Epidermal melanocyte (primary cell): Measurements from ENCODE around the gene KLHDC4.
"Not testable (repeated sequence)": the region's sequence is repeated elsewhere in the genome, so short reads cannot be mapped to it uniquely, and the experiment has no call there.

Source experiments
- DNase-seq: peaks from one replicate; pipeline ENCODE4 v3.0.0; 2011; ENCODE audit warnings: low spot score; ENCODE audit not compliant: insufficient read length

The KLHDC4 gene

DNA sequence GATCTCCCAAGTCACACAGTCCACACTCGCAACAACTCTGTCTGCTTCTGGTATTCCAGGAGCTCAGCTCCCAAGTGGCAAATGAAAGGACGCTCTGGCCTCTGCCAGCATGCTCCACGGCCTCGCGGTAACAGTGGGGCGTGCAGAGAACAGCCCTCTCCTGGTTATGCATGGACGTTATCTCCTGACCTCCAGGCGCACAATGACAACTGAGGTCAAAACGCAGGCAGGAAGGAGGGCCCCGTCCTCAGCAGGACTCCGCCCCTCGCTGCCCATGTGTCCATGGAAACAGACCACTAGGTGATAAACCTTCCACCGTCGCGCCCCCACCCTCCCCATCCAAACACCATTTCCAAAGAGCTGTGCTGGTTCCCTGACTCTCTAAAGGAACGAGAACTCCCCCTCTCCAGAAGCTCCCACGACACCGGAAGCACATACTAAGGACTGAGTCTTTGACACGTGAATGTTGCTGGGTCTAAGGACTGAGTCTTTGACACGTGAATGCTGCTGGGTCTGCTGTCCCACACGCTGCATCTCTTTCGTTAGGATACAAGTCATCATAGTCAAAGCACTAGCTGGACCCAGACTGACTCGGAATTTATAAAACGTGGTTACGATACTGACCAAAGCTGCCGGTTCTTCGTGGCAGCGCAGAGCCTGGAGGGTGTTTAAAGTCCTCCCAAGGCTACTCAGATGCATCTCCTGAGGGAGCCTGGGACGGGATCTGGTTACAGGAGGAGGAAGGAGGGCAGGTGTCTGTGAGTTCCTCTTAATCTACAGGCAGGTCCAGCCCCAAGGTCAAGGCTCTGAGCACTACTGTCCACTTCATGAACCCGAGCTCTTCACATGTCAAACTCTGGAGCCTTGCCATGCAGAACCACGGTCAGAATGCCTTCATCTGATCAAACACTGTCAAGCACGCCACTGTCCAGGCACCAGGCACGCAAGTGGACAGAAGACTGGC is 43.9 kb downstream of the KLHDC4 start:
- DNase-seq: no peak

DNA sequence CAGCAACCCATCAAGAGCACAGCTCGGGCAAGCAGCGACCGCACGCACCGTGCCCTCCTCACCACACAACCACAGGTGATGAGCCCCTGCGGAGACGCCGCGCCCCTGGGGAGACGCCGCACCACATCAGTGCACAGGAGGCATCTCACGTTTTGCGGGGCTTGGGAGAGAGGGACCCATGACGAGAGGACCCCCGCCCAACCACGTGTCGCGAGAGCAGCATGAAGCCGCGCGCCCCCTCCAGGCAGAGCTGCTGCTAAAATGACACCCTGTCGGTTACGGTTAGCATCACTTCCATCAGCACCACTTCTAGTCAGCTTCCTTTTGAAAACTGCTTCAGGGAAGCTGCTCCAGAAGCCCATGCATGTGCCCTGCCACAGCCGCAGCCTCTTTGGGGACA is 45.3 kb downstream of the KLHDC4 start:
- DNase-seq: no peak

DNA sequence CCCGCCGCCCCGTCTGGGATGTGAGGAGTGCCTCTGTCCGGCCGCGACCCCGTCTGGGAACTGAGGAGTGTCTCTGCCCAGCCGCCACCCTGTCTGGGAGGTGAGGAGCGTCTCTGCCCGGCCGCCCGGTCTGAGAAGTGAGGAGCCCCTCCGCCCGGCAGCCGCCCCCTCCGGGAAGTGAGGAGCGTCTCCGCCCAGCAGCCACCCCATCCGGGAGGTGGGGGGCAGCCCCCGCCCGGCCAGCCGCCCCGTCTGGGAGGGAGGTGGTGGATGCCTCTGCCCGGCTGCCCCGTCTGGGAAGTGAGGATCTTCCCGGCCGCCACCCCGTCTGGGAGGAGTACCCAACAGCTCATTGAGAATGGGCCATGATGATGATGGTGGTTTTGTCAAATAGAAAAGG is 47.0 kb downstream of the KLHDC4 start:
- DNase-seq: not testable (repeated sequence)

GRCh38 chr16:87715658-87716057 is 50.1 kb downstream of the KLHDC4 start:
- DNase-seq: no peak

- no peak for DNase-seq
Measured at GRCh38 chr16:87715231-87715630, 50.6 kb downstream of the KLHDC4 start.

DNA sequence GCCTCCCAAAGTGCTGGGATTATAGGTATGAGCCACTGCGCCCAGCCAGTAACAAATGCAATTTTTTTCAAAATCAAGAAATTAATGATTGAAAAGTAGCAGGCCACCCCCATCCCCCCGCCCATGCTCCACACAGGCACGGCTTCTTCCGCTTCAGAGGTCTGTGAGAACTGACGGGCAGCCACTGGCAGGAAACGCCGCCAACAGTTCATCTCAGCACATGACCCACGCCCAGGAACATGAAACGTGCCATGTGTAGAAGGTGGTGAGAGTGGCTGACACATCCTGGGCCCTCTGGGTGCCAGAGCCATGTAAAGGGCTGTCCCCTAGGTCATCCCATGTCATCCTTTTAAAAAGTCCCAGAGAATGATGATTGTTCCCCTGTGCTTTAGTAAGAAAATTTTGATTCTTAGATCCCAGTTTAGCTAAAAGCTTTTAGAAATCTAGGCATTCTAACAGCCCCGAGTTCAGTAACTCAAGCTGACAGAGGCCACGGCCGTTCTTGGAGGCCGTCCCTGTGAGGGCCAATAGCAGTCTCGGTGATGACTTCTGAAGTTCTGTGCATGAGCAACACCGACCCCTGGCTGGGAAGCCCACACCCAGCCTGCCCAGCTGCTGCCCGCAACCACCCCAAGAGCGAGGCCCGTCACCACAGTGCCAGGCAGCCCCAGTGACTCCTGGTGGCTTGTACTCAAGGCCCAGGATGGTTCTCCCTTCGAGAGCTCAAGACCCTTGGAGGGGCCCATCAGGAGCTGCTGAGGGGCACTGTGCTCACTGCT is 52.1 kb downstream of the KLHDC4 start:
- DNase-seq: no peak

DNA sequence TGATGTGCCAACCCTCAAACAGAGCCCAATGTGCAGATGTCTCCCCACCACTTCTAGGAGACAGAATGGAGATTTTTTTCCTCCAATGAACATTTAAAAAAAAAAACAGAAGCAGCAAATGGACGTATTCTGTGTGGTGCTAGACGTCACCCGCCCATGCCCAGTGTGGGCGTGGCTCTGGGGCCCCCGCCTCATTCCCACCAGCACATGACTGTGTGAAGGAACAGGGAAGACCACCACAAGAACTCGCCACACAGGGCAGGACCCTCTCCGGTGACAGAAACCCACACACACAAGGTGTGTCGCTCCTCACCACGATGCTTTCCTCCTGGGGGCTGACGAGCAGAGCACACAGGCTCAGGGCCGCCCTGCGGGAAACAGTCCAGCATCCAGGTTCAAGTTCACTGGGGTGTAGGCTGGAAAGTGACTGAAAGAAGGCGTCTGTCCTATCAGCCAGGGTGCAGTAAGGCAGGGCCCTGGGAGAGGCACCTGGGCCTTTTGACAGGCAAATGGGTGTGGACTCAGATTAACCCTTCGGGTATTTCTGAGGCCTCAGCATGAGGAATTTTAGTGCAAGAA is 53.5 kb downstream of the KLHDC4 start:
- DNase-seq: no peak

GRCh38 chr16:87710887-87711286 is 54.9 kb downstream of the KLHDC4 start:
- no peak for DNase-seq

GRCh38 chr16:87709677-87710076 is 56.1 kb downstream of the KLHDC4 start:
- no peak for DNase-seq

DNA sequence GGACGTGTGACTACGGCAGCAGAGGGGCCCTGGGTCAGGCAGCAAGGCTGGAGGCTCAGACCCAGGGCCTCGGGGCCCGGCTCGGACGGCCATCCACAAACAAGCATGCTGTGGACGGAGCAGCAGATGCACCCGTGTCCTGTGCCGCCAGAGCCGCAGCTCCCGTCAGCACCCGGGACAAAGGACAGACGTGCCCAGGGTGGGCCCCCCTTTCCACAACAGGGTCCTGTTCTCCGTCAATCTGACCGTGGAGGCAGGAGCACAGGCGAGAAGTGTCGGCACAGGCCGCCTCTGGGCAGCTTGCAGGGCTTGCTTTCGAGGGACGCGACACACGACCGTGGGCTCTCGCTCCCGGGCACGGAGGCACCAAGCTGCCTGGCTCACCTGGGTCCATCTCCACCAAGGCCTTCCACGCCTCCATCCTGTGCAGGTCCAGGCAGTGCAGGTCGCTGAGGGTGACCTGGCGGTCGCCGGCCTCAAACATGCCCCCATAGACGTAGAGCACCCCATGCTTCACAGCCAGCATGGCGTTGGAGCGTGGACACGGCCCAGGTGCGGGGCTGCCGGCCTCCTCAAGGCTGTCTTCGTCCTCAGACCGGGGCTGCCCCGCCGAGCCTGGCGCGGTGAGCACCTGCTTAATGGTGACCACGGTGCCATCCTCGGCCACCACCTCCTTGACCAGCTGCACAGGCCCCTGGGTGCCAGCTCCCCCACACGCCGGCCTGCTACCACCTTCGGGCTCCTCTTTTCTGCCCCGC is 56.7 kb downstream of the KLHDC4 start:
- DNase-seq: no peak

DNA sequence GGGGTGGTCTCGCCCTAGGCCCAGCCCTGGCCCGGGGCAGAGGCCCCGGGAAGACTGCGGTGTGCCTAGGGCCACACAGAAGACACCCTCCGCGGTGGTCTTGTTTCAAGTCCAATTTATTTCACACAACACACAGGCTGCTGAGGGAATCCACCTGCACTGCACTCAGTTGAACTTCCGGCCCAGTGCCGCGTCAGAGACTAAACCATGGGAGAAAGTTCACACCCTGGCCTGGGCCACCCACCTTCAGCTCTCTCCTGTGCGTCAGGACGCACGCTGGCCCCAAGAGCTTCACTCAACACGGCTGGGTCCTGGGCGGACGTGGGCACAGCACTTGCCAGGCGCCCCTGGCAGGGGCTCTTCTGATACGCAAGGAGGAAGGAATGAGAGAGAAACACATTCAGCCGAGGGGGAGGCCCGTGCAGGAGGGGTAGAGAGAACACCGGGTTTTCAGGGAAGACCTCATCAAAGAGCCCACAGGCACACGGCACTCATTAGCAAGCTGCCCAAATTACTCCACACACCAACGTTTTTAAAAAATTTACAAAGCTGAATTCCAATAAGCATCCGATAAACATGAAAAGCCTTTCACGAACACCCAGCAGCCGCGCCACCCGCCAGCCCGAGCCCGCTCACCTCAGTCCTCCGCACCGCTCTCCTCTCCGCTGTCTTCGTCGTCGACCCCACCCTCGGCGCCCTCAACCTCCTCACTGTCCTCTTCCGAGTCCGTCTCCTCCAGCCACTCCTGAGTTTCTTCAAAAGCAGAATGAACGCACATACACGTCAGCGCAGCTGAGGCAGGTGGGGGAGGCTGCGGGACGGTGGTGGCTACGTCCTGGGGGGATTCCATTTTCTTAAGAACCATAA is 57.8 kb downstream of the KLHDC4 start:
- no peak for DNase-seq

DNA sequence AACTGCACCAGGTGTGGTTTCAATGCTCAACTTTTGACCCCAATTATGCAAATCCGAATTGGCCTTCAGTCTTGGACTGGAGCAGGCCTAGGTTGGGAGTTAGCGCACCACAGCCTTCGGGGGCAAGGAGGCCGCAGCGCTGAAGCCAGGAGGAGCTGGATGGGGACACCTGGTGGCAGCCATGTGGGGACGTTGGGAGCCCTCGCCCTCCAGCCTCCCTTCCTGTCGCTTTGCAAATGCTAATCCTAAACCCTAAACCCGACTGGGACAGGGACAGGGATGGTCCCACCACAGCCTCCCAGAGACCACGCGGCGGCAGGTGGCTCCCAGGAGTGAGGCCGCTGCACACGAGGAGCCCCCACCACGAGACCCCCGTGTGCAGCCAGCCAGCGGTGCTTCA is 58.7 kb downstream of the KLHDC4 start:
- no peak for DNase-seq

GRCh38 chr16:87706278-87707000 is 59.3 kb downstream of the KLHDC4 start:
- no peak for DNase-seq

- DNase-seq: no peak
Measured at GRCh38 chr16:87705771-87706277, 60.0 kb downstream of the KLHDC4 start.

- no peak for DNase-seq
Measured at GRCh38 chr16:87704754-87705353, 60.9 kb downstream of the KLHDC4 start.

DNA sequence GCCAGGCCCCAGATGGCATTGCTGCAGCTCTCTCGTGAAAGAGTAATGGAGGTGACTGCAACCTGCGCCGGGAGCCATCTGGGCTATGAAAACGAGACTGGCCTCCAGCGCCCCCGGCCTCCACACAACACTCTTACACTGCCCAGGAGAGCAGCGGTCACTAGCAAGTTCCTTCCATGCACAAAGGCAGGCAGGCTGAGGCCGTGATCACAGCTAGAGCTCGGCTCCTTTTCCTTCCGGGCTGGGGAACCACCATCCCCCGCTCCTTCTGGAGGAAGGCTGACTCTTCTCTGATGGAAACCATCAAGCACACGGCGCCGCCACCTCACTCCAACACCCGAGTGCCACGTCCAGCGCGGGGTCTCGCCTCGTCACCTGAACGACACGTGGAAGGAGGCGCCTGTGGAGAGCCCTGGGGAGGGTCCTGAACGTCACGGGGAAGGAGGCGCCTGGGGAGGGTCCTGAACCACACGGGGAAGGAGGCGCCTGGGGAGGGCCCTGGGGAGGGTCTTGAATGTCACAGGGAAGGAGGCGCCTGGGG is 61.9 kb downstream of the KLHDC4 start:
- DNase-seq: no peak

DNA sequence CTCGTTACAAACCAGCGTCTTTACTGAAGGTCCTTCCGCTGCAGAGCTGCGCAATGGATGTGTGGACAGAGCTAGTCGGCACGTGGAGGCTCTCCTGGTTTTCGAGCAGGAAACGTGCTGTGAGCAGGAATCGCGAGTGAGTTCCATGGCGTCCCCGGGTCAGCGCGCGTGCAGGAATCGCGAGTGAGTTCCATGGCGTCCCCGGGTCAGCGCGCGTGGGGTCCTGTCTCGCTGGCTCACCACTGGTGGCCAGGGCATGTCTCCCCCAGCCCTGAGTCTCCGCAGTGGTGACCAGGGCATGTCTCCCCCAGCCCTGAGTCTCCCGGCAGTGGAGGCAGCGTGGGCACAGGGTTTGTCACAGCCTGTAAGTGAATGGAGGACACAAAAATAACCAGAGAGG is 62.7 kb downstream of the KLHDC4 start:
- DNase-seq: no peak

- no peak for DNase-seq
Measured at GRCh38 chr16:87702325-87702811, 63.4 kb downstream of the KLHDC4 start.

- no peak for DNase-seq
Measured at GRCh38 chr16:87701505-87701921, 64.3 kb downstream of the KLHDC4 start.
